K562 (cell line): ENCODE measurements around the gene MYBPHL. TPM values are rescaled to one million over a fixed set of nuclear protein-coding genes. Genes with fewer than 3 reads are reported as not detected.
A peak's percentile ranks its signal among the peaks of the same experiment; 100 is the strongest.

ENCODE experiments used
- ATAC-seq: fragments of 200-7000 bp; cut with Tn5 transposase; 3 replicates; pipeline ENCODE4 v1.9.1; 2020; ENCODE audit warnings: moderate library complexity
- BruUV-seq: library from RNA; stranded (reverse); fragments of 400-500 nt; replicated peaks from 2 replicates; lab custom pipeline; 2021; lab: Mats Ljungman, UMichigan
- CTCF ChIA-PET: fragments of 300-600 bp; formaldehyde crosslinking; extraction: SDS; loops from one replicate; lab custom pipeline; 2021; ENCODE audit warnings: low intra/inter-chr PET ratio; lab: Yijun Ruan, JAX
- POLR2A ChIA-PET: fragments of 300-600, 350-650 bp; sonication (Branson Sonifier 250); formaldehyde crosslinking; extraction: SDS; loops from one replicate; lab custom pipeline; 2021; ENCODE audit warnings: antibody characterized with exemption, inconsistent platforms; lab: Yijun Ruan, JAX
- DNase-seq, 4 experiments: peaks; one replicate each; pipeline versions ENCODE4 v3.0.0 to v3.0.0-alpha.2; 2011 to 2018; ENCODE audit warnings: low spot score in 3 of 4, mixed read lengths in 3 of 4; ENCODE audit errors: extremely low read depth in 1 of 4
- FAIRE-seq: peaks from 2 replicates; lab custom pipeline; 2011; peaks lifted over from hg19 to GRCh38; lab: Jason Lieb, UNC
- H2AFZ ChIP-seq: 2 replicates; pipeline ENCODE4 v1.6.0; 2011; ENCODE audit warnings: low read depth, low read length, control low read depth, inconsistent platforms
- H3K27ac ChIP-seq: fragments of 200-600 bp; 3 replicates; pipeline ENCODE4 v1.8.0; 2011; ENCODE audit warnings: low read depth, mild to moderate bottlenecking, control low read depth, inconsistent platforms, low read length, moderate library complexity, mixed read lengths; ENCODE audit errors: extremely low read depth
- H3K27me3 ChIP-seq, 2 experiments: fragments of 300-600 bp in 1 of 2; 2 replicates in 1 of 2; 3 replicates in 1 of 2; pipeline versions ENCODE4 v1.6.0 to v1.8.0; 2011; ENCODE audit warnings: inconsistent platforms in 2 of 2, low read length in 2 of 2, mild to moderate bottlenecking in 1 of 2, mixed read lengths in 1 of 2, moderate library complexity in 1 of 2; ENCODE audit not compliant: control insufficient read depth in 2 of 2, insufficient read depth in 2 of 2
- H3K36me3 ChIP-seq: fragments of 300-600 bp; 3 replicates; pipeline ENCODE4 v1.8.0; 2011; ENCODE audit warnings: mild to moderate bottlenecking, low read length, inconsistent platforms; ENCODE audit not compliant: control insufficient read depth, insufficient read depth
- H3K4me1 ChIP-seq, 2 experiments: fragments of 200-600 bp in 1 of 2; replicated peaks in 1 of 2; 2 replicates in 1 of 2; 3 replicates in 1 of 2; pipeline versions ENCODE4 v1.5.1 to v1.8.0; 2011; ENCODE audit warnings: inconsistent platforms in 2 of 2, low read length in 2 of 2, mild to moderate bottlenecking in 1 of 2, mixed read lengths in 1 of 2, moderate library complexity in 1 of 2; ENCODE audit not compliant: control insufficient read depth in 2 of 2, insufficient read depth in 2 of 2
- H3K4me2 ChIP-seq: 2 replicates; pipeline ENCODE4 v1.6.1; 2011; ENCODE audit warnings: low read length, control low read depth, inconsistent platforms, mixed read lengths; ENCODE audit not compliant: insufficient read depth
- H3K4me3 ChIP-seq: fragments of 200-600 bp; sonication (generic), shearing (Covaris generic); 2 replicates; pipeline ENCODE4 v1.5.1; 2016; ENCODE audit warnings: control low read depth, inconsistent platforms
- H3K79me2 ChIP-seq: fragments of 200-600 bp; 3 replicates; pipeline ENCODE4 v1.8.0; 2011; ENCODE audit warnings: low read length, inconsistent platforms; ENCODE audit not compliant: control insufficient read depth, insufficient read depth
- H3K9ac ChIP-seq, 2 experiments: 2 replicates each; pipeline versions ENCODE4 v1.6.0 to v1.6.1; 2011; ENCODE audit warnings: low read depth in 2 of 2, low read length in 2 of 2, control low read depth in 1 of 2, inconsistent platforms in 1 of 2, mild to moderate bottlenecking in 1 of 2, mixed read lengths in 1 of 2; ENCODE audit not compliant: insufficient read depth in 1 of 2
- H3K9me1 ChIP-seq: one replicate; pipeline ENCODE4 v1.6.0; 2011; ENCODE audit warnings: inconsistent platforms, mild to moderate bottlenecking, low read length, moderate library complexity; ENCODE audit not compliant: control insufficient read depth, insufficient read depth
- H3K9me3 ChIP-seq: replicated peaks from 2 replicates; pipeline ENCODE4 v1.5.1; 2011; ENCODE audit warnings: low read depth, low read length, inconsistent platforms; ENCODE audit not compliant: control insufficient read depth, insufficient read depth
- H4K20me1 ChIP-seq: replicated peaks from 2 replicates; pipeline ENCODE4 v1.6.1; 2011; ENCODE audit warnings: low read length, inconsistent platforms, mixed read lengths; ENCODE audit not compliant: control insufficient read depth, insufficient read depth
- CBFA2T3 ChIP-seq: fragments of 450-650 bp; IDR thresholded peaks from 2 replicates; pipeline ENCODE4 v1.6.1; 2017
- CTBP1 ChIP-seq: fragments of 450-650 bp; IDR thresholded peaks from 2 replicates; pipeline ENCODE4 v1.6.1; 2016; ENCODE audit warnings: borderline replicate concordance
- FIP1L1 ChIP-seq: fragments of 200-400 bp; formaldehyde crosslinking; IDR thresholded peaks from 2 replicates; pipeline ENCODE4 v1.6.1; 2018; ENCODE audit warnings: mild to moderate bottlenecking, low read depth, low read length; ENCODE audit not compliant: poor library complexity, severe bottlenecking
- PCBP1 ChIP-seq: fragments of 200-400 bp; formaldehyde crosslinking; IDR thresholded peaks from 2 replicates; pipeline ENCODE4 v1.6.1; 2018; ENCODE audit warnings: mild to moderate bottlenecking, low read depth, low read length; ENCODE audit not compliant: poor library complexity, severe bottlenecking
- RBFOX2 ChIP-seq: fragments of 200-400 bp; formaldehyde crosslinking; IDR thresholded peaks from 2 replicates; pipeline ENCODE4 v1.6.1; 2017; ENCODE audit warnings: low read depth, mild to moderate bottlenecking, low read length, moderate library complexity
- RNF2 ChIP-seq: sonication (generic); IDR thresholded peaks from 2 replicates; pipeline ENCODE4 v1.6.1; 2016
- TBL1XR1 ChIP-seq, 2 experiments: IDR thresholded peaks; 2 replicates each; pipeline ENCODE4 v1.6.1; 2012; ENCODE audit warnings: improper control_type of control experiment in 2 of 2, low read length in 2 of 2, mild to moderate bottlenecking in 1 of 2
- XRCC5 ChIP-seq: fragments of 200-400 bp; formaldehyde crosslinking; IDR thresholded peaks from 2 replicates; pipeline ENCODE4 v1.6.1; 2017; ENCODE audit warnings: low read depth, mild to moderate bottlenecking, low read length
- YY1 ChIP-seq, 3 experiments: IDR thresholded peaks; 2 replicates each; pipeline ENCODE4 v1.6.1; 2011; ENCODE audit warnings: low read length in 2 of 3, mild to moderate bottlenecking in 2 of 3, moderate library complexity in 2 of 3, borderline replicate concordance in 1 of 3, control low read depth in 1 of 3, low read depth in 1 of 3; ENCODE audit not compliant: insufficient read depth in 3 of 3, insufficient replicate concordance in 2 of 3, control insufficient read depth in 1 of 3, insufficient read length in 1 of 3; ENCODE audit errors: extremely low read depth in 1 of 3
- ZBTB9 ChIP-seq: fragments of 450-650 bp; formaldehyde crosslinking; IDR thresholded peaks from 2 replicates; pipeline ENCODE4 v1.4.0; 2020; ENCODE audit warnings: mild to moderate bottlenecking, moderate library complexity
- ZNF232 ChIP-seq: sonication (generic); formaldehyde crosslinking; IDR thresholded peaks from 2 replicates; pipeline ENCODE4 v1.8.0; 2022; ENCODE audit warnings: mild to moderate bottlenecking, missing genetic modification reagents
- ZNF3 ChIP-seq: fragments of 250-450 bp; sonication (Bioruptor Pico); IDR thresholded peaks from 2 replicates; pipeline ENCODE4 v1.5.0; 2021; ENCODE audit warnings: mild to moderate bottlenecking, moderate library complexity
- whole genome bisulfite sequencing: fragments of 100-300 bp; shearing (Covaris generic); methylation state at CpG from one replicate; pipeline ENCODE4 v1.1.6; 2016; ENCODE audit warnings: low coverage, mixed read lengths; ENCODE audit not compliant: insufficient coverage; ENCODE audit errors: missing lambda C conversion rate; 5-methylcytosine and 5-hydroxymethylcytosine counted together
- in situ Hi-C: fragments of 300-500 bp; cut with MboI; formaldehyde crosslinking; loops from 4 replicates; pipeline ENCODE4 v1.15.0; 2018; ENCODE audit warnings: inconsistent platforms, mixed read lengths
- intact Hi-C: fragments of 100-400 bp; cut with micrococcal nuclease; formaldehyde crosslinking; loops from 2 replicates; pipeline ENCODE4 v1.14.2; 2022
- polyA plus RNA-seq, 8 experiments: library from polyadenylated mRNA; depleted of rRNA in 4 of 8; stranded (reverse) in 5 of 8; unstranded in 3 of 8; fragments of >200 nt; fragmentation: Nextera tagmentation in 2 of 8; fragmentation: Illumina TruSeq in 1 of 8; extraction: Ambion mirVana in 2 of 8; extraction: Trizol in 1 of 8; gene quantifications; 2 replicates each; pipeline versions ENCODE4 v1.2.1 to v1.2.3, GENCODE V29; 2011 to 2014; ENCODE audit warnings: inconsistent platforms in 1 of 8, missing spikeins in 1 of 8
- total RNA-seq, 7 experiments: library from RNA; depleted of rRNA in 6 of 7; stranded (reverse); fragments of >200 nt in 6 of 7; fragmentation: Illumina TruSeq in 2 of 7; extraction: Trizol in 2 of 7; gene quantifications; 2 replicates each; pipeline versions ENCODE4 v1.2.1 to v1.2.3, GENCODE V29; 2011 to 2021; ENCODE audit warnings: low replicate concordance in 1 of 7

The MYBPHL gene
- total and polyA plus RNA-seq, 9 of the 15 experiments (the other 6 are each of a cell fraction or from before 2014, with no cell fraction given): 0.20 to 1.9 (median 0.33) TPM

- 80% methylated on average over 33 of the region's 33 CpGs for WGBS
- Histone ChIP-seq H2AFZ (peak overlapping the region; percentile 69), H3K4me3 (peak overlapping the region; percentile 18; the same call in 1 of the 2 replicates), H3K9me3 (no peaks in the 10 kb centered on the region), H3K79me2 (peaks cover 36% of the 10 kb centered on the region), H3K36me3 (peaks cover 6% of the 10 kb centered on the region; the same call in 2 of the 3 replicates), H4K20me1 (no peaks in the 10 kb centered on the region), H3K4me1 (peaks cover 43 to 81% of the 10 kb centered on the region in 2 experiments), H3K27ac (peak overlapping the region; percentile 89), H3K4me2 (peak overlapping the region; percentile 83), H3K9me1 (peaks cover 4% of the 10 kb centered on the region), H3K27me3 (no peaks in the 10 kb centered on the region), H3K9ac (peak overlapping the region; percentile 81 to 89)
- no peak for FAIRE-seq
- ChIA-PET CTCF (no interaction called here), POLR2A (interaction anchor here (0.6 to 4.8 kb wide), 9 partner anchors 13 to 291 kb away, joined by 3 to 36 read pairs (median 3); partner anchors contain the start of gene SORT1)
- ATAC-seq: no peak
- no TSS peak for BruUV-seq
- DNase-seq: peak in 2 of 4 experiments; percentile 58 to 59
- in situ Hi-C loops: no loop called here
- intact Hi-C loops: no loop called here
- TF ChIP-seq FIP1L1 (peak; percentile 31), YY1 (IDR thresholded peaks at IDR 0.05; ENCODE audit: borderline replicate concordance in 1 of 3, control insufficient read depth in 1 of 3, extremely low read depth in 1 of 3, insufficient read depth in 3 of 3, insufficient read length in 1 of 3, insufficient replicate concordance in 2 of 3, low read depth in 1 of 3, low read length in 2 of 3) (peak in 1 of 3 experiments; percentile 24), TBL1XR1 (IDR thresholded peaks at IDR 0.05; ENCODE audit: low read length in 2 of 2) (no peak), ZBTB9 (no peak), RBFOX2 (peak; percentile 47; the same call in 1 of the 2 replicates), CTBP1 (no peak), PCBP1 (peak; percentile 62), CBFA2T3 (no peak), XRCC5 (peak; percentile 48), ZNF3 (CRISPR knock-in tag) (no peak), ZNF232 (CRISPR knock-in tag) (no peak), RNF2 (no peak)
Observed at GRCh38 chr1:109252893-109253802, 53.7 kb downstream of the MYBPHL start.
